A673 (cell line): ENCODE results near the gene RNGTT. TPM values are rescaled to one million over a fixed set of nuclear protein-coding genes. Genes with fewer than 3 reads are reported as not detected.

Experiments
- BruUV-seq: library from RNA; stranded (reverse); fragments of 400-500 nt; replicated peaks from 2 replicates; lab custom pipeline; 2021; lab: Mats Ljungman, UMichigan
- CTCF ChIA-PET: fragments of 300-600 bp; sonication (Branson Sonifier 250); formaldehyde crosslinking; loops from one replicate; lab custom pipeline; 2022; ENCODE audit warnings: antibody characterized with exemption; lab: Charles Lee
- POLR2A ChIA-PET: fragments of 300-600 bp; sonication (Branson Sonifier 250); formaldehyde crosslinking; loops from one replicate; lab custom pipeline; 2022; ENCODE audit warnings: antibody characterized with exemption; ENCODE audit not compliant: low non-redundant PET; lab: Charles Lee
- DNase-seq: peaks from one replicate; pipeline ENCODE4 v3.0.0-alpha.2; 2015; ENCODE audit warnings: low spot score
- H3K27ac ChIP-seq: fragments of 200-600 bp; sonication (generic); 2 replicates; pipeline ENCODE4 v1.5.1; 2016; ENCODE audit warnings: mixed run types, low read depth, mild to moderate bottlenecking, mixed read lengths, antibody characterized with exemption, low read length; ENCODE audit not compliant: poor library complexity, severe bottlenecking
- H3K27me3 ChIP-seq: fragments of 200-600 bp; sonication (generic); replicated peaks from 2 replicates; pipeline ENCODE4 v1.6.1; 2017; ENCODE audit warnings: mixed run types, low read depth, mild to moderate bottlenecking, mixed read lengths, antibody characterized with exemption, low read length; ENCODE audit not compliant: insufficient read depth, poor library complexity
- H3K36me3 ChIP-seq: fragments of 200-600 bp; sonication (generic); 2 replicates; pipeline ENCODE4 v1.6.1; 2016; ENCODE audit warnings: mixed run types, mild to moderate bottlenecking, mixed read lengths, antibody characterized with exemption, low read length; ENCODE audit not compliant: insufficient read depth, poor library complexity, severe bottlenecking
- H3K4me1 ChIP-seq: fragments of 200-600 bp; sonication (generic); 2 replicates; pipeline ENCODE4 v1.6.1; 2017; ENCODE audit warnings: mixed run types, mild to moderate bottlenecking, mixed read lengths, antibody characterized with exemption, low read length; ENCODE audit not compliant: insufficient read depth, poor library complexity, severe bottlenecking
- H3K4me3 ChIP-seq: fragments of 200-600 bp; sonication (generic); 2 replicates; pipeline ENCODE4 v1.5.1; 2016; ENCODE audit warnings: low read depth, mixed run types, mild to moderate bottlenecking, mixed read lengths, low read length; ENCODE audit not compliant: poor library complexity, severe bottlenecking
- H3K9me3 ChIP-seq: fragments of 200-600 bp; sonication (generic); 2 replicates; pipeline ENCODE4 v1.6.1; 2016; ENCODE audit warnings: mixed run types, low read depth, mild to moderate bottlenecking, mixed read lengths, antibody characterized with exemption, low read length; ENCODE audit not compliant: poor library complexity, severe bottlenecking
- CTCF ChIP-seq: fragments of 300-800, 200-600 bp; sonication (generic); conservative IDR thresholded peaks from 2 replicates; pipeline ENCODE4 v1.5.1; 2017; ENCODE audit warnings: low read depth, mild to moderate bottlenecking, antibody characterized with exemption, low read length, moderate library complexity, mixed read lengths
- EZH2 ChIP-seq: fragments of 200-600 bp; sonication (generic); IDR thresholded peaks from 2 replicates; pipeline ENCODE4 v1.6.1; 2017; ENCODE audit warnings: borderline replicate concordance, low read depth, mild to moderate bottlenecking, mixed read lengths, antibody characterized with exemption, low read length; ENCODE audit not compliant: poor library complexity, severe bottlenecking
- intact Hi-C: fragments of 100-400 bp; cut with micrococcal nuclease; formaldehyde crosslinking; loops from one replicate; pipeline ENCODE4 v1.10.0; 2022; ENCODE audit not compliant: unreplicated experiment
- total RNA-seq: library from RNA; stranded (reverse); gene quantifications from 2 replicates; pipeline ENCODE4 v1.2.3, GENCODE V29; 2021

The RNGTT gene
- total RNA-seq, 1 experiment from 2014 or later: 31.8 TPM

GRCh38 chr6:88823998-88824397 lies 139.4 kb downstream of the RNGTT start:
- POLR2A ChIA-PET: no interaction called here
- Histone ChIP-seq H3K9me3 (no peaks in the 10 kb centered on the region), H3K27ac (no peak overlapping the region), H3K27me3 (no peaks in the 10 kb centered on the region), H3K4me1 (no peaks in the 10 kb centered on the region), H3K36me3 (no peaks in the 10 kb centered on the region), H3K4me3 (no peak overlapping the region)
- no peak for TF ChIP-seq CTCF
- no peak for TF ChIP-seq EZH2
- intact Hi-C loops: no loop called here
- BruUV-seq: no TSS peak
- DNase-seq: no peak
- CTCF ChIA-PET: no interaction called here

GRCh38 chr6:88815491-88815890 lies 147.9 kb downstream of the RNGTT start:
- H3K4me3 ChIP-seq: no peak overlapping the region
- H3K9me3 ChIP-seq: no peaks in the 10 kb centered on the region
- TF ChIP-seq EZH2 (no peak), CTCF (no peak)
- intact Hi-C loops: no loop called here
- CTCF ChIA-PET: no interaction called here
- no peaks in the 10 kb centered on the region for H3K27me3 ChIP-seq
- DNase-seq: peak; percentile 4
- no peaks in the 10 kb centered on the region for H3K36me3 ChIP-seq
- no peaks in the 10 kb centered on the region for H3K4me1 ChIP-seq
- no TSS peak for BruUV-seq
- POLR2A ChIA-PET: no interaction called here
- H3K27ac ChIP-seq: no peak overlapping the region

DNA sequence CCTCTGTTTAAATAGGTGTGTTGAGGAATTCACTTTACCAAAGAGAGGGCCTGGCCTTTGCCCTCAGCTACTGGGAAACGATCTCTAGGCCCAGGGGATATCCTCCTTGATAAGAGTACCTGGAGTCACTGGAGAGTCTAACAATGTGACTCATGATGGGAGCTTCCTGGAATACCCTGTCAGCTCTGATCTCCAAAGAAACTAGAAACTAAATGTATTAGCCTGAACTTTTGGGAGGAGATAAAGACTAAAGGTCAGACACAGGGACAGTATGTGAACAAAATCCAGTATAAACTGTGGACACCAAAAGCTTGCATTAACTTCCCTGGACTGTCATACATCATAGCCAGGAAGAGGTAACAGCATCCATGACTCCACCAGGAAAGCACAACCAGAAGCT lies 148.5 kb downstream of the RNGTT start:
- H3K27me3 ChIP-seq: no peaks in the 10 kb centered on the region
- intact Hi-C loops: no loop called here
- H3K4me1 ChIP-seq: no peaks in the 10 kb centered on the region
- TF ChIP-seq EZH2 (no peak), CTCF (no peak)
- H3K9me3 ChIP-seq: no peaks in the 10 kb centered on the region
- POLR2A ChIA-PET: no interaction called here
- no peak overlapping the region for H3K4me3 ChIP-seq
- CTCF ChIA-PET: no interaction called here
- no peaks in the 10 kb centered on the region for H3K36me3 ChIP-seq
- no peak for DNase-seq
- no TSS peak for BruUV-seq
- no peak overlapping the region for H3K27ac ChIP-seq
